ENCODE measurements around the gene DOLPP1.

Gene DOLPP1

GRCh38 chr9:129058965-129059795 is 21.7 kb upstream of the DOLPP1 start:
- no peaks in the 10 kb centered on the region for H3K4me1 Mint-ChIP-seq
- H3K9me3 Mint-ChIP-seq, result no peaks in the 10 kb centered on the region
- no peaks in the 10 kb centered on the region for H3K27me3 Mint-ChIP-seq
- no peak for DNase-seq
- no peak for ATAC-seq
- H3K4me3 Mint-ChIP-seq, result no peak overlapping the region
- no peak overlapping the region for H3K27ac Mint-ChIP-seq

GRCh38 chr9:129059796-129060785 is 20.8 kb upstream of the DOLPP1 start:
- no peak for ATAC-seq
- Mint-ChIP-seq H3K4me1 (no peaks in the 10 kb centered on the region), H3K9me3 (no peaks in the 10 kb centered on the region), H3K4me3 (no peak overlapping the region), H3K27ac (peak overlapping the region in 1 of 2 donors; percentile 67), H3K27me3 (no peaks in the 10 kb centered on the region)
- DNase-seq, result no peak

- Mint-ChIP-seq H3K4me3 (no peak overlapping the region), H3K4me1 (no peaks in the 10 kb centered on the region), H3K9me3 (no peaks in the 10 kb centered on the region), H3K27me3 (no peaks in the 10 kb centered on the region), H3K27ac (no peak overlapping the region)
- DNase-seq, result no peak
- ATAC-seq, result no peak
Observed at GRCh38 chr9:129060991-129061390, 19.9 kb upstream of the DOLPP1 start.

DNA sequence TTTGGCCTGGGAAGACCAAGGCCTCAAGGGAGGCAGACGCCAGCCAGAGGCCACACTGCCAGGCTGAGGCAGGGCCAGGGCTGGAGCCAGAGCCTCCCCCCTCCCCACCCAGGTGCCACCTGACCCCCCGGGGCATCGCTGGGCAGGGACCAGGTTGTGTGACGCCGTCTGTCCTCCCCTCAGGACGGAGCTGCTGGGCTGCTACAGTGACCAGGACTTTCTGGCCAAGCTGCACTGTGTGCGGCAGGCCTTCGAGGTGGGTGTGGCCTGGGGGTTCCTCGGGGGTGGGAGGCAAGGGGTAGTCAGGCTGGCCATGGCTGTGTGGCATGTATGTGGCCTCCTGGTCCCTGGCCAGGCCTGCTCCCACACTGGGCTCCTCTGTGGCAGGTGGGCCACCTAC is 17.9 kb upstream of the DOLPP1 start:
- ATAC-seq (no peak), DNase-seq (no peak)
- no peaks in the 10 kb centered on the region for H3K27me3 Mint-ChIP-seq
- H3K27ac Mint-ChIP-seq, result no peak overlapping the region
- no peak overlapping the region for H3K4me3 Mint-ChIP-seq
- no peaks in the 10 kb centered on the region for H3K9me3 Mint-ChIP-seq
- peaks cover 3% of the 10 kb centered on the region for H3K4me1 Mint-ChIP-seq

GRCh38 chr9:129064499-129064908 is 16.4 kb upstream of the DOLPP1 start:
- Mint-ChIP-seq H3K27ac (no peak overlapping the region), H3K4me1 (peaks cover 17% of the 10 kb centered on the region), H3K9me3 (no peaks in the 10 kb centered on the region), H3K27me3 (no peaks in the 10 kb centered on the region), H3K4me3 (no peak overlapping the region)
- ATAC-seq, result no peak
- DNase-seq, result no peak

- DNase-seq (no peak), ATAC-seq (no peak)
- Mint-ChIP-seq H3K27ac (peak overlapping the region; percentile 99), H3K4me1 (peaks cover 44% of the 10 kb centered on the region), H3K27me3 (no peaks in the 10 kb centered on the region), H3K4me3 (peak overlapping the region; percentile 73 to 90), H3K9me3 (no peaks in the 10 kb centered on the region)
Observed at GRCh38 chr9:129068110-129068509, 12.8 kb upstream of the DOLPP1 start.

DNA sequence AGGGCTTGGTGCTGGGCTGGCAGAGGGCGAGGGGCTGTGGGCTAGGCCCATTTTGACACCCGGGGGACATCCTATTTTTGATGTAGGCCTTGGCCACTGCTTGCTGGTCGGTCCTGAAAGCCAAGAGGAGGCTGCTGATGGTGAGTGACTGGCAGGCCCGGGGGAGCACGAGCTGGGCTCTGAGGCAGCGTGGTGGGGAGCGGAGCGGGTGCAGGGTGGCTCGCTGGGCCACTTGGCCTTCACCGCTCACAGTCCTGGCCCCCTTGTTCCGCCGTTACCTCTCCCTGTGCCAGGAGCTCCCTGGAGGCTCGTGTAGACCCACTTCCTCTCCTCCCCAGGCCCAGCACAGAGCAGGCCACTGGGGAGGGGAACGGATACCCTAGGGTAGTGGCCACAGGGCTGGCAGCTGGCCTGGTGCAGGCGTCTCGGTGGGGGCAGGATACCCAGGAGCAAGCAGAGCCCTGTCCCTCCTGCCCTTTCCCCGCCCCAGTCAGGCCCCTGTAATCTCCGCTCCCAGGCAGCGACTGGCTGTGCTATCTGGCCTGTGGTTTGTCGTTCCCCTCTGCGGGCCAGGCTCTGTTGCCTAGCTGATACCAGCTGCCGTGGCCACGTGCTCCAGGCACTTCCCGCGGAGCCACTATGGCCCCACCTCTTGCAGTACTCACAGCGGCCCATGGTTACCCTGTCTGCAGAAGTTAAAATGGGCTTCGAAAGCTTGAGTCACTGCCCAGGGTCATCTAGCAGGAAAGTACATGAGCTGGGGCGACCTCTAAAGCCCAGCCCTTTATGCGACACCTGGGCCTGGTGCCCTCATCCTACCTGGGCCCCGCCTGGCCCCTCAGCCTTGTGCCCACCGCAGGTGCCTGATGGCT is 11.7 kb upstream of the DOLPP1 start:
- Mint-ChIP-seq H3K4me1 (peaks cover 50% of the 10 kb centered on the region), H3K27me3 (no peaks in the 10 kb centered on the region)
- DNase-seq, result peak; percentile 63 to 79

DNA sequence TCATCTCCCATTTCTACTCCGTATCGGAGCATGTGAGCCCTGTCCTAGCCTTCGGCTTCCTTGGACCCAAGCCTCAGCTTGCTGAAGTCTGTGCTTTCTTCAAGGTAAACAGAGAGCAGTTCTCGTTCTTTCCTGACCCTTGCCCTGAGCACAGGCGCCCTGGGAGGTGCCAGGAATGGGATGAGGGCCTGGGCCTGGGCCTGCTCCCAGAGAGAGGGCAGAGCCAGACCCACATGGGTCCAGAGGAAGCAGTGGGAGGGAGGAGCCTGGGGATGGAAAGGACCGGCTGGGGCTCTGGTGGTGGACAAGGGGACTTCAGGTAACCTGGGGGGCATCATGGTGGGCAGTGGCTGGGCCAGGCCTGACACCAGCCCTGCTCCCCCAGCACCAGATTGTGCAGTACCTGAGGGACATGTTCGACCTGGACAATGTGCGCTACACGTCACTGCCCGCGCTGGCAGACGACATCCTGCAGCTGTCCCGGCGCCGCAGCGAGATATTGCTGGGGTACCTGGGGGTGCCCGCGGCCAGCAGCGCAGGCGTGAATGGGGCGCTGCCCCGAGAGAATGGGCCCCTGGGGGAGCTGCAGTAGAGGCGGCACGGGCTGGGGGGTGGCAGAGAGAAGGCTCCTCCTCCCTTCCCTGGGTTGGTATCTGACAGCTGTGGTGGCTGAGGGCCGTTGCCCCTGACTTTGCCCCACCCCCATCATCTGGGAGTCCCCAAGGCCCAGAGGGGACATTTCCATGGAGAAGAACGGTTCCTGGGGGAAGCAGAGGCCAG is 10.9 kb upstream of the DOLPP1 start:
- ATAC-seq (no peak), DNase-seq (no peak)
- H3K27ac Mint-ChIP-seq, result peak overlapping the region; percentile 88 to 99
- peak overlapping the region; percentile 73 to 90 for H3K4me3 Mint-ChIP-seq
- H3K27me3 Mint-ChIP-seq, result no peaks in the 10 kb centered on the region
- peaks cover 50% of the 10 kb centered on the region for H3K4me1 Mint-ChIP-seq
- H3K9me3 Mint-ChIP-seq, result no peaks in the 10 kb centered on the region

More for the DNA sequence above, 11.7 kb upstream of the DOLPP1 start:
- Mint-ChIP-seq H3K9me3 (no peaks in the 10 kb centered on the region), H3K4me3 (peak overlapping the region; percentile 73 to 90), H3K27ac (peak overlapping the region; percentile 99)
- peak; percentile 94 for ATAC-seq

DNA sequence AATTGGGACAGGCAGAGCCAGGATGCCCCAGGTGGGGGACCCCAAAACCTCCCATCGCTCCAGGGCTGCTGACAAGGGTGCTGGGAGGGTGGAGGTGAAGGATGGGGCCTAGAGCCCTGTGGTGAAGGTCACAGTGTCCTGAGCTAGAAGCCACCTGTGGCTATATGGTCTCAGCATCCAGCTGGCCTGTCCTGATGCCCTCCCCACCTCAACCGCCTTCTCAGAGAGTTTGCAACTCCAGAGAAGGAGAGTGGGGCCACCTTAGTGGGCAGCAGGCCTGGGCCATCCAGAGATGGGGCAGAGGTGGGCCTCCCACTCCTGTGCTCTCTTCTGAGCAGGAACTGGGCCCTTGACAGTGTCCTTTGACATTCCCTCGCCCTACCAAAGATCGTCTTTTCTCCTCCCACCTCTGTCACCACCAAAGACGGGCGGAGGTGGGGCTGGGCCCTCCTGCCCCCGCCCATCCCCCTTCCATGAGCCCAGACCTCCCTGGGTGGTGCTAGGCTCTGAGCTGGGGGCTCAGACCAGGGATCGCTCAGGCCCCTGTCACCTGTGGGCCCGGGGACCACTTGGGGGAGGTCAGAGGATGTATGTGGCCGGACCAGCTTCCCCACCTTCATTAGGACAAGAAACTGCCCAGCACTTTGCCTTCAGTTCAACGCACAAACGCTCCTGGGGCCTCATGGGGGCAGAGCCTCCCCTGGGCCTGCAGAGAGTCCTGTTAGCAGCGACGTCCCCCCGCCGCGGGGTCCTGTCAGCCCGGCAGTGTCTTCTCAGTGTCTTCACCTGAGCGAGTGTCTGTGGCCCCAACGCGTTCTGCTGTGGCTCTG is 10.0 kb upstream of the DOLPP1 start:
- H3K9me3 Mint-ChIP-seq, result no peaks in the 10 kb centered on the region
- peak overlapping the region in 1 of 2 donors; percentile 27 for H3K27ac Mint-ChIP-seq
- DNase-seq (no peak), ATAC-seq (no peak)
- no peaks in the 10 kb centered on the region for H3K27me3 Mint-ChIP-seq
- no peak overlapping the region for H3K4me3 Mint-ChIP-seq
- H3K4me1 Mint-ChIP-seq, result peaks cover 50% of the 10 kb centered on the region

- H3K27ac Mint-ChIP-seq, result no peak overlapping the region
- no peaks in the 10 kb centered on the region for H3K9me3 Mint-ChIP-seq
- H3K27me3 Mint-ChIP-seq, result no peaks in the 10 kb centered on the region
- H3K4me1 Mint-ChIP-seq, result peaks cover 50% of the 10 kb centered on the region
- no peak overlapping the region for H3K4me3 Mint-ChIP-seq
- DNase-seq, result no peak
- ATAC-seq, result no peak
Observed at GRCh38 chr9:129071526-129072126, 9.3 kb upstream of the DOLPP1 start.

GRCh38 chr9:129072171-129072570 is 8.7 kb upstream of the DOLPP1 start:
- H3K4me1 Mint-ChIP-seq, result peaks cover 50% of the 10 kb centered on the region

GRCh38 chr9:129073404-129073803 is 7.5 kb upstream of the DOLPP1 start:
- Mint-ChIP-seq H3K4me1 (peaks cover 45% of the 10 kb centered on the region), H3K27ac (no peak overlapping the region), H3K27me3 (no peaks in the 10 kb centered on the region), H3K4me3 (no peak overlapping the region), H3K9me3 (no peaks in the 10 kb centered on the region)
- DNase-seq (no peak), ATAC-seq (no peak)

More at GRCh38 chr9:129072171-129072570, 8.7 kb upstream of the DOLPP1 start:
- Mint-ChIP-seq H3K27me3 (no peaks in the 10 kb centered on the region), H3K4me3 (no peak overlapping the region), H3K27ac (no peak overlapping the region), H3K9me3 (no peaks in the 10 kb centered on the region)
- no peak for DNase-seq
- no peak for ATAC-seq

- peaks cover 45% of the 10 kb centered on the region for H3K4me1 Mint-ChIP-seq
Observed at GRCh38 chr9:129074106-129074505, 6.8 kb upstream of the DOLPP1 start.

More at GRCh38 chr9:129074106-129074505, 6.8 kb upstream of the DOLPP1 start:
- Mint-ChIP-seq H3K27ac (no peak overlapping the region), H3K27me3 (no peaks in the 10 kb centered on the region), H3K9me3 (no peaks in the 10 kb centered on the region), H3K4me3 (no peak overlapping the region)
- DNase-seq (no peak), ATAC-seq (no peak)
